Activated T-helper 2 cell treated with anti-CD3 and anti-CD28 coated beads, Interferon-gamma antibody, Interleukin-2, Interleukin-4, amounts not matched to agents 10 μg/mL and 5 μg/mL and 100 μg/mL, durations not matched to agents 14 hours and 24 hours and 36 hours (primary cell): Measurements from ENCODE around the gene TIGAR. TPM values are rescaled to one million over a fixed set of nuclear protein-coding genes. Genes with fewer than 3 reads are reported as not detected.

ENCODE experiments used
- DNase-seq: peaks from one replicate; pipeline ENCODE4 v3.0.0; 2021; ENCODE audit warnings: low spot score
- H3K27ac Mint-ChIP-seq: one replicate; pipeline ENCODE4 v1.8.0; 2021; ENCODE audit warnings: mixed read lengths
- H3K27me3 Mint-ChIP-seq: one replicate; pipeline ENCODE4 v1.8.0; 2021; ENCODE audit warnings: low read depth, mixed read lengths
- H3K36me3 Mint-ChIP-seq: one replicate; pipeline ENCODE4 v1.8.0; 2021; ENCODE audit warnings: low read depth, mixed read lengths
- H3K4me1 Mint-ChIP-seq: one replicate; pipeline ENCODE4 v1.8.0; 2021; ENCODE audit warnings: low read depth, mixed read lengths
- H3K4me3 Mint-ChIP-seq: one replicate; pipeline ENCODE4 v1.8.0; 2021; ENCODE audit warnings: low read depth, mild to moderate bottlenecking, moderate library complexity, mixed read lengths
- H3K9me3 Mint-ChIP-seq: one replicate; pipeline ENCODE4 v1.8.0; 2021; ENCODE audit warnings: mixed read lengths
- intact Hi-C: fragments of 100-400 bp; cut with micrococcal nuclease; formaldehyde crosslinking; loops from one replicate; pipeline ENCODE4 v1.15.1; 2023
- total RNA-seq: library from RNA; stranded (reverse); gene quantifications from 2 replicates; pipeline ENCODE4 v1.2.3, GENCODE V29; 2022

TIGAR gene
- total RNA-seq, 1 donor from 2014 or later: 8.7 TPM

- no peaks in the 10 kb centered on the region for H3K9me3 Mint-ChIP-seq
- intact Hi-C loops: no loop called here
- H3K4me3 Mint-ChIP-seq: no peak overlapping the region
- H3K36me3 Mint-ChIP-seq: peaks cover 97% of the 10 kb centered on the region
- H3K4me1 Mint-ChIP-seq: peaks cover 10% of the 10 kb centered on the region
- peak overlapping the region; percentile 51 for H3K27ac Mint-ChIP-seq
- no peak for DNase-seq
- H3K27me3 Mint-ChIP-seq: no peaks in the 10 kb centered on the region
These were observed 20.1 kb upstream of the TIGAR start for GRCh38 chr12:4300883-4301282.

DNA sequence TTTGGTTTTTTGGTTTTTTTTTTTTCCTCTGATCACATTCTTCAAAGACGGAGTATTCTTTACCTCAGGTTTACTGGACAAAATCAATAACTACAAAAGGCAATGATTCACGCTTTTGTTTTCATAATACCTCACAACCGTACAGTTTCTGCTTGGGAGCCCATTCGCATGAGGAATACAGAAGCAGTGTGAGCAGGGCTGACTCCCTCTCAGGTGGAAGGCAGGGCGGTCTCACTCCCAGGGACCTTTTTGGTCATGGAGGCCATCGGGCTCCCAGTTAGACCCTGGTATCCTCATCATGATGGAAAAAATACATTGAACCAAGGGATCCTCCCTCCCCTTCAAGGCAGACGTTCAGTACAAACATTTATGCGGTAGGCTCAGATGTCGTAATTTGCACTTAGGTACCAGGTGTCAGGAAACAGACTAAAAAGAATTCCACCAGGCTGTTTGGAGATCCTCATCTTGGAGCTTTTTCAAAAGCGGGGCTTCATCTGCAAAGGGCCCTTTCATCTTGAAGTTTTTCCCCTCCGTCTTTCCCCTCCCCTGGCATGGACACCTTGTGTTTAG is 19.0 kb upstream of the TIGAR start:
- peaks cover 3% of the 10 kb centered on the region for H3K4me1 Mint-ChIP-seq
- no peak for DNase-seq
- H3K4me3 Mint-ChIP-seq: no peak overlapping the region
- intact Hi-C loops: no loop called here
- no peaks in the 10 kb centered on the region for H3K27me3 Mint-ChIP-seq
- peaks cover 99% of the 10 kb centered on the region for H3K36me3 Mint-ChIP-seq
- H3K9me3 Mint-ChIP-seq: no peaks in the 10 kb centered on the region
- H3K27ac Mint-ChIP-seq: peak overlapping the region; percentile 25

DNA sequence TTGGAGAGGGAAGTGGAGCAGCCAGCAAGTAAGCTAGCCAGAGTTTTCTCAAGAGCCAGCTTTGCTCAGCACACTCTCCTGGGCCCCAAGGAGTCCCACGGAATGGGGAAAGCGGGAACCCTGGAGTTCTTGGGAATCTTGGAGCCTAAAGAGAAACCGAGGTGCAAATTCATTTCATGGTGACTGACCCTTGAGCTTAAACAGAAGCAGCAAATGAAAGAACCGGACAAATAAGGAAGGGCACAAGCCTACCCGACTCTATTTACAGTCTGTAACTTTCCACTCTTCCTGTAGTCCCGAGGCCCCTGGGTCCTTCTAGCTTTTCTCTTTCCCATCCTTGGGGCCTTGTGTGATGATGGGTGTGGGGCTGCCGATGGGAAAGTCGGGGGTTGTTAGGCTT is 18.1 kb upstream of the TIGAR start:
- no peaks in the 10 kb centered on the region for H3K9me3 Mint-ChIP-seq
- DNase-seq: no peak
- no peak overlapping the region for H3K4me3 Mint-ChIP-seq
- intact Hi-C loops: no loop called here
- H3K27ac Mint-ChIP-seq: peak overlapping the region; percentile 25
- H3K4me1 Mint-ChIP-seq: peaks cover 3% of the 10 kb centered on the region
- H3K27me3 Mint-ChIP-seq: no peaks in the 10 kb centered on the region
- H3K36me3 Mint-ChIP-seq: peaks cover 96% of the 10 kb centered on the region

GRCh38 chr12:4303750-4304149 is 17.3 kb upstream of the TIGAR start:
- intact Hi-C loops: no loop called here

DNA sequence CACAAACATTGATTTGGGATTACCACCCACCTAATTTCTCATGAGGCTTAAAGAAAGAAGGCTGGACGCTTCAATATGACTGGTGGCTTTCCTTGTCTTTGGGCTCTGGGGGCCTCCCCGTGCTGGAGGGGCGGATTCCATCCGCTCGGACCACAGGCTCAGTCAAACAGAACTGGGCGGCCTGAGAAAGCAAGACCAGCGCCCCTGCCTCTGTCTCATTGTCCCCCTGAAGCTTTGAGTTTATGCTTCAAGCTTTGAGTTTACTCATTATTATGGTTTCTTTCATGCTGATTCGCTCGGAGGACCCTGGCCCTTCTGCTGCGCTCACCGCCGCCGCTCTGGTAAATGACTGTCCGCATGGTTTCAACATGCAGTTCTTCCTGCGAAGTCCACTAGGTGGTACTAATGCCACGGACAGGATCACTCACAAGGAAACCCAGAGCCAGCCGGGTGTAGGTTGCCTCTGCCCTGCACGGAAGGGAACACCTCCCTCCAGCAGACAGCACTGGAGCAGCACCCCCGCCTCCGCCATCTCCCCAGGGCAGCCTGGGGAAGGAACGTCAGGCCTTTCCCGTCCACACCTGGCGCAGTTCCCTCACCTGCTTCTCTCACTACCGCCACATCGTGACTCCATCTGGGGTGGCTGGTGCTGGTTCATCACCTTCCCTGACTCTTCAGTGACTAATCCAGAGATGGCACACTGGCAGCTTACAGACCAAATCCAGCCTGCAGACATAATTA is 13.2 kb upstream of the TIGAR start:
- Mint-ChIP-seq H3K36me3 (peaks cover 83% of the 10 kb centered on the region), H3K9me3 (no peaks in the 10 kb centered on the region), H3K27me3 (no peaks in the 10 kb centered on the region), H3K4me3 (no peak overlapping the region), H3K27ac (peak overlapping the region; percentile 42), H3K4me1 (no peaks in the 10 kb centered on the region)
- DNase-seq: no peak
- intact Hi-C loops: no loop called here

More at GRCh38 chr12:4303750-4304149, 17.3 kb upstream of the TIGAR start:
- Mint-ChIP-seq H3K4me3 (no peak overlapping the region), H3K27me3 (no peaks in the 10 kb centered on the region), H3K4me1 (peaks cover 3% of the 10 kb centered on the region), H3K9me3 (no peaks in the 10 kb centered on the region), H3K27ac (peak overlapping the region; percentile 55), H3K36me3 (peaks cover 96% of the 10 kb centered on the region)
- DNase-seq: no peak

DNA sequence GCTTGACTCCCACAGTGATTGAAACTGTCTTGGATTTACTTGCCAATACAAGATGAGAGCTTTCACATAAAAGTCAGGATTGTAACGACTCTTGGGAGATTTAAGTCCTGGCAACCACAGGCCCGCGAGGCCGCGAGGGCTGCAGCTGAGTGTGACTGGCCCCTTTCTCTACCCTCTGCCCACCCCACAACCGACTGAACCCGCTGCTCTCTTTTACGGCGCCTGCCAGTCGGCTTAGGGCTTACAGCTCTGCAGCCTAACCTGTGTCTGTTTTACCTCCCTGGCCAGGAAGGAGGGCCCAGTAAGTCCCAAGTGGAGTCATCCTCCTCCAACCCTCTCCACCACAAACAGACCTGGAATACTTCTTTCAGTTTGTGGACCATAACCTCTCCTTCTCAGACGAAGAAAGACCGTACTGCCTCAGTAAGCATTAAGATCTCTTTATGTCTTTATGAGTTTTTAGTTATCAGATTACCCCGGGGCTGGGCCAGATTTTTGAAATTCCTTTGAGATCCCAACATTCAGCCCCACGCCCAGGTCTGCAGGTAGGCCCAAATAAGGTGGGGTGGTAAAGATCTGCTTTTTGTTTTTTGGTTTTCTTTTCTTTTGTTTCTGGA is 12.6 kb upstream of the TIGAR start:
- DNase-seq: no peak
- Mint-ChIP-seq H3K27me3 (no peaks in the 10 kb centered on the region), H3K4me3 (no peak overlapping the region), H3K36me3 (peaks cover 76% of the 10 kb centered on the region), H3K27ac (no peak overlapping the region), H3K4me1 (no peaks in the 10 kb centered on the region), H3K9me3 (no peaks in the 10 kb centered on the region)
- intact Hi-C loops: no loop called here

GRCh38 chr12:4311776-4312175 is 9.2 kb upstream of the TIGAR start:
- Mint-ChIP-seq H3K27ac (no peak overlapping the region), H3K9me3 (no peaks in the 10 kb centered on the region), H3K27me3 (no peaks in the 10 kb centered on the region), H3K4me1 (no peaks in the 10 kb centered on the region), H3K36me3 (peaks cover 48% of the 10 kb centered on the region), H3K4me3 (no peak overlapping the region)
- no peak for DNase-seq
- intact Hi-C loops: no loop called here

DNA sequence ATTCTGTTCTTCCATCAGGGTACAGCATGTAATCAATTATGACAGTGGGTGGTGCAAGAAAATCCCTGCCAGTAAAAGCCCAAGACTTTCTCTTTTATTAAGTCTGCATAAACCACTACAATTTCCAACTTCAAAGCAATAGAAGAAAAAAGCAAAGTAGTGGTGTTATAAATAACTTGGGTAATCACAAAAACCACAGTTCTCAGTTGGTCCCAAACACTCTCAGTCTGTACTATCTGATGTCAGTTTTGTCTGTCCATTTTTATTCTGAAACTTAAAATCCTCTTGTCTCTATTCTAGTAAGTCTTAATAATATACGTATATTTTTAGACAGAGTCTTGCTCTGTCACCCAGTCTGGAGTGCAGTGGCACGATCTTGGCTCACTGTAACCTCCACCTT is 8.8 kb upstream of the TIGAR start:
- intact Hi-C loops: no loop called here
- no peaks in the 10 kb centered on the region for H3K27me3 Mint-ChIP-seq
- no peak for DNase-seq
- no peaks in the 10 kb centered on the region for H3K9me3 Mint-ChIP-seq
- no peak overlapping the region for H3K4me3 Mint-ChIP-seq
- no peak overlapping the region for H3K27ac Mint-ChIP-seq
- H3K4me1 Mint-ChIP-seq: no peaks in the 10 kb centered on the region
- H3K36me3 Mint-ChIP-seq: peaks cover 44% of the 10 kb centered on the region

DNA sequence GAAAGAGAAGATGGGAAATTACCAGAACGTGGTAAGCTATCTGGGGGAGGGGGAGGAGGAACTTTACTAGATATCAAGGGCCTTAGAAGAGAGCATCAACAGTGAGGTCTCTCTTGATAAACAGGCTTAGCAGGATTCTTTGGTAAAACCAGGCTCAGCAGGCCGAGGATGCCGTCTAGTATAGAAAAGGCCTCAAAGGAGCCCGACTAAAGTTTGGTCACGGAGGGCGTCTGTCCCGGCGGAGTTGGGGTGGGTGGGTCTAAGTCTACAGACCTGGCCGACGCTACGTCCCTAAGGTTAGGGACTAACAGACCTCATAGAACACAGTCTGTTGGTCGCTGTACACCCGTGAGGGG is 538 bp upstream of the TIGAR start:
- peak overlapping the region; percentile 93 for H3K4me3 Mint-ChIP-seq
- no peaks in the 10 kb centered on the region for H3K27me3 Mint-ChIP-seq
- peaks cover 8% of the 10 kb centered on the region for H3K36me3 Mint-ChIP-seq
- intact Hi-C loops: loop anchor here (5.0 kb wide), 1 partner anchor 327 kb away; the partner anchor contains the start of genes AKAP3 and NDUFA9
- H3K9me3 Mint-ChIP-seq: no peaks in the 10 kb centered on the region
- no peak for DNase-seq
- peaks cover 35% of the 10 kb centered on the region for H3K4me1 Mint-ChIP-seq
- H3K27ac Mint-ChIP-seq: peak overlapping the region; percentile 2

- intact Hi-C loops: loop anchor here (5.0 kb wide), 1 partner anchor 325 kb away; the partner anchor contains the start of genes AKAP3 and NDUFA9
- H3K27ac Mint-ChIP-seq: no peak overlapping the region
These were observed 1.7 kb downstream of the TIGAR start for GRCh38 chr12:4322726-4323125.

DNA sequence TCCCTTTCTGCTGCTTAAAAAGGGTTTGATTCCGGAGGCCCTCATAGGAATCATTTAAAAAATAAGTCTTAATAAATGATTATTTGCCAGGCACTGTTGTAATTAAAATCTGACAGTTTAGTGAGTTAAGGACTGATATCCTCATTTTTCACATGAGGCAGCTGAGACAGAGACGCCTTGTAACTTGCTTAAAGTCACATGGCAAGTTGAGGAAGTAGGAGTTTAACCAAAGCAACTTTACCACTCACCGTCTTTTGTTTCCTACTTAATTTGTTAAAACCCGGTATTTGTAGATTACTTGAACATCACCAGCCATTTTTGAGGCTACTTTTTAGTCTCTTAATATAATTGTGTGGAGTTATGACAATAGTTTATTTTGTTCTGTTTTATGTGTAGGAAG is 2.4 kb downstream of the TIGAR start:
- Mint-ChIP-seq H3K9me3 (no peaks in the 10 kb centered on the region), H3K27ac (no peak overlapping the region), H3K36me3 (peaks cover 11% of the 10 kb centered on the region), H3K27me3 (no peaks in the 10 kb centered on the region), H3K4me1 (peaks cover 35% of the 10 kb centered on the region), H3K4me3 (no peak overlapping the region)
- intact Hi-C loops: loop anchor here (5.0 kb wide), 1 partner anchor 324 kb away; the partner anchor contains the start of genes AKAP3 and NDUFA9
- DNase-seq: no peak

More at GRCh38 chr12:4322726-4323125, 1.7 kb downstream of the TIGAR start:
- H3K4me3 Mint-ChIP-seq: peak overlapping the region; percentile 42
- no peaks in the 10 kb centered on the region for H3K9me3 Mint-ChIP-seq
- H3K36me3 Mint-ChIP-seq: peaks cover 11% of the 10 kb centered on the region
- no peak for DNase-seq
- no peaks in the 10 kb centered on the region for H3K27me3 Mint-ChIP-seq
- peaks cover 35% of the 10 kb centered on the region for H3K4me1 Mint-ChIP-seq

DNA sequence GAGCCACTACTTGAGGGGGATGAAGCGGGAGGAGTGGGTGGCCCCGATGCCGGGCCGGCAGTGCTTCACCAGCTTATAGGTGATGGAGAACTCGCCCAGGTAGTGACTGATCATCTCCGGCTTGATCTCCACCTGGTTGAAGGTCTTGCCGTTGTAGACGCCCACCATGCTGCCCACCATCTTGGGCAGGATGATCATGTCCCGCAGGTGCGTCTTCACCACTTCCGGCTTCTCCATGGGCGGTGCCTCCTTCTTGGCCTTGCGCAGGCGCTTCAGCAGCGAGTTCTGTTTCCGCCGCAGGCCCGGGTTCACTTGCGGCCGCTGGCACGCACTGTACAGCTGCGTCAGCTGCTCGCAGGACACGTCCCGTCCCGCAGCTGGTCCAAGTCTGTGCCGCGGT is 3.4 kb downstream of the TIGAR start:
- Mint-ChIP-seq H3K36me3 (peaks cover 11% of the 10 kb centered on the region), H3K4me3 (no peak overlapping the region), H3K4me1 (peaks cover 34% of the 10 kb centered on the region), H3K9me3 (no peaks in the 10 kb centered on the region), H3K27me3 (no peaks in the 10 kb centered on the region), H3K27ac (no peak overlapping the region)
- intact Hi-C loops: loop anchor here (5.0 kb wide), 1 partner anchor 323 kb away; the partner anchor contains the start of genes AKAP3 and NDUFA9
- no peak for DNase-seq

DNA sequence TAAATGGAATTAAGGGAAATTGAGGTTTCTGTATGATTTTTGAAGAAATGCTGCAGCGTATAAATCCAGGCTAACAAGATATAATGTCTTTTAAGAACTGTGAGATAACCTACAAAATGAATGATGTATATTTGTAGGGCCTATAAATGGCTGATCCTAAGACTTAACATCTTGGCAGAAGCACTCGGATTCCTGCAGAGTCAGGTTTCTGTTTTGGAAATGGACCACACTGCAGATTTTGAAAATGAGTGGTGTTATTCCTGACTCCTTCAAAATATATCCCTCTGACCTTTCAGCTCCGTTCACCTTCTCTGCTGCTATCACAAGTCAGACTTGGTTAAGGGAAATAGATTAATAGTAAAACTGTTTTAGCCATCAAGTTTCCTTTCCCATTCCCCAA is 5.0 kb downstream of the TIGAR start:
- Mint-ChIP-seq H3K27me3 (no peaks in the 10 kb centered on the region), H3K4me1 (peaks cover 23% of the 10 kb centered on the region), H3K36me3 (peaks cover 19% of the 10 kb centered on the region), H3K27ac (no peak overlapping the region), H3K4me3 (no peak overlapping the region), H3K9me3 (no peaks in the 10 kb centered on the region)
- DNase-seq: no peak
- intact Hi-C loops: no loop called here
